H1 (cell line): ENCODE data around the gene CELF6.

ENCODE experiments used
- BRCA1 ChIP-seq: IDR thresholded peaks from 2 replicates; pipeline ENCODE4 v1.6.1; 2012; ENCODE audit warnings: low read depth, low read length, improper control_type of control experiment
- CTCF ChIP-seq, 3 experiments: IDR thresholded peaks; 1 replicate in 2 of 3; 2 replicates in 1 of 3; pipeline versions ENCODE4 v1.5.1 to v1.6.1; 2011; ENCODE audit warnings: low read length in 3 of 3, mild to moderate bottlenecking in 3 of 3, inconsistent platforms in 2 of 3, low read depth in 1 of 3, moderate library complexity in 1 of 3; ENCODE audit not compliant: insufficient read depth in 1 of 3; ENCODE audit errors: control extremely low read depth in 1 of 3
- JUND ChIP-seq: IDR thresholded peaks from 2 replicates; pipeline ENCODE4 v1.6.1; 2011; ENCODE audit warnings: mild to moderate bottlenecking, improper control_type of control experiment, low read length
- POLR2A ChIP-seq, 2 experiments: IDR thresholded peaks; 1 replicate in 1 of 2; 2 replicates in 1 of 2; pipeline ENCODE4 v1.6.1; 2011; ENCODE audit warnings: low read depth in 2 of 2, low read length in 2 of 2, mild to moderate bottlenecking in 2 of 2; ENCODE audit errors: control extremely low read depth in 1 of 2
- POLR2AphosphoS5 ChIP-seq: IDR thresholded peaks from 2 replicates; pipeline ENCODE4 v1.6.1; 2011; ENCODE audit warnings: low read depth, low read length
- RAD21 ChIP-seq, 2 experiments: IDR thresholded peaks in 1 of 2; conservative IDR thresholded peaks in 1 of 2; 2 replicates each; pipeline ENCODE4 v1.6.1; 2011; ENCODE audit warnings: low read depth in 2 of 2, low read length in 2 of 2, improper control_type of control experiment in 1 of 2, inconsistent platforms in 1 of 2, mild to moderate bottlenecking in 1 of 2, moderate library complexity in 1 of 2
- SP1 ChIP-seq: IDR thresholded peaks from 2 replicates; pipeline ENCODE4 v1.6.1; 2011; ENCODE audit warnings: low read depth, low read length
- TF ChIP-seq, protein P1 (sequence below): IDR thresholded peaks from 2 replicates; pipeline ENCODE4 v1.6.1; 2011; ENCODE audit warnings: low read length, improper control_type of control experiment

DNA sequence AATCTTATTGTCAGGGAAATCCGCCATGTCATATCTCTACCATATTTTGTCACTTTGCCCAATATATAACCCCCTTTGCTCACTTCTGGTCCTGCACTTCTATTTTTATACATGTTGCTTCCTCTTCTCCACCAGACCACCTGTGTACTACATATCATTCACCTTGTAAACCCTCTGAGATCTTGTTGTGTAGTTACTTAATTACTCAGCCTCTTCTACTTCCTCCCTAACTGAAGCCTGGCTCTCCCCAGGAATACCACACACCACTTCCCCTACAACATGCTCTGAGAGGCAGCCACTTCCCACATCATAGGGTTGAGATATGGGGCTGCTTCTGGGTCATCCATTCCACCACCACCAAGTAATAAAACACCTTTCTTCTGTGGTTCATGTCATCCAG, 45.9 kb upstream of the CELF6 start:
- no peak for TF ChIP-seq CTCF (IDR thresholded peaks at IDR 0.05; ENCODE audit: control extremely low read depth in 1 of 3, insufficient read depth in 1 of 3, low read depth in 1 of 3, low read length in 3 of 3)
- no peak for TF ChIP-seq POLR2AphosphoS5
- TF ChIP-seq JUND = no peak
- TF ChIP-seq POLR2A (IDR thresholded peaks at IDR 0.05; ENCODE audit: control extremely low read depth in 1 of 2, low read depth in 2 of 2, low read length in 2 of 2) = no peak
- TF ChIP-seq, protein P1, sequence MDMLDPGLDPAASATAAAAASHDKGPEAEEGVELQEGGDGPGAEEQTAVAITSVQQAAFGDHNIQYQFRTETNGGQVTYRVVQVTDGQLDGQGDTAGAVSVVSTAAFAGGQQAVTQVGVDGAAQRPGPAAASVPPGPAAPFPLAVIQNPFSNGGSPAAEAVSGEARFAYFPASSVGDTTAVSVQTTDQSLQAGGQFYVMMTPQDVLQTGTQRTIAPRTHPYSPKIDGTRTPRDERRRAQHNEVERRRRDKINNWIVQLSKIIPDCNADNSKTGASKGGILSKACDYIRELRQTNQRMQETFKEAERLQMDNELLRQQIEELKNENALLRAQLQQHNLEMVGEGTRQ = no peak
- TF ChIP-seq RAD21 (IDR thresholded peaks at IDR 0.05 in 1 of 2, conservative IDR thresholded peaks at IDR 0.05 in 1 of 2; ENCODE audit: low read depth in 2 of 2, low read length in 2 of 2) = no peak
- TF ChIP-seq BRCA1 = no peak
- no peak for TF ChIP-seq SP1
